IPS-18c (cell line): ENCODE measurements around the gene CLPSL1.

Experiments used
- H3K4me3 ChIP-seq: 2 replicates; pipeline ENCODE4 v1.7.0; 2013; ENCODE audit warnings: low read depth, mild to moderate bottlenecking, low read length, moderate library complexity; ENCODE audit not compliant: insufficient read depth
- H3K9me3 ChIP-seq: one replicate; pipeline ENCODE4 v1.6.1; 2013; ENCODE audit warnings: mild to moderate bottlenecking, low read length, moderate library complexity; ENCODE audit not compliant: control insufficient read depth, insufficient read depth

CLPSL1 gene

DNA sequence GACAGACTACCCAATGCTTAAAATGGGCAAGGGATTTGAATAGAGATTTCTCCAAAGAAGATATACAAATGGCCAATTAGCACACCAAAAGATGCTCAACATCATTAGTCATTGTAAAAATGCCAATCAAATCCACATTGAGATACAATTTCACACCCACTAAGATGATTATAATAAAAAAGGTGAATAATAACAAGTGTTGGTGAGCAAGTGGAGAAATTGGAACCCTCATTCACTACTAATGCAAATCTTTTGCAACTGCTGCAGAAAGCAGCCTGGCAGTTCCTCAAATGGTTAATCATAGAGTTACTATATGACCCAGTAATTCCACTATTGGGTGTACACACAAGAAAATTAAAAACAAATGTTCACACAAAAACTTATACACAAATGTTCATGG lies 36.7 kb downstream of the CLPSL1 start:
- Histone ChIP-seq H3K9me3 (peaks cover 2% of the 10 kb centered on the region), H3K4me3 (no peak overlapping the region)

GRCh38 chr6:35823601-35824000 lies 42.8 kb downstream of the CLPSL1 start:
- peaks cover 2% of the 10 kb centered on the region for H3K9me3 ChIP-seq
- H3K4me3 ChIP-seq: no peak overlapping the region

DNA sequence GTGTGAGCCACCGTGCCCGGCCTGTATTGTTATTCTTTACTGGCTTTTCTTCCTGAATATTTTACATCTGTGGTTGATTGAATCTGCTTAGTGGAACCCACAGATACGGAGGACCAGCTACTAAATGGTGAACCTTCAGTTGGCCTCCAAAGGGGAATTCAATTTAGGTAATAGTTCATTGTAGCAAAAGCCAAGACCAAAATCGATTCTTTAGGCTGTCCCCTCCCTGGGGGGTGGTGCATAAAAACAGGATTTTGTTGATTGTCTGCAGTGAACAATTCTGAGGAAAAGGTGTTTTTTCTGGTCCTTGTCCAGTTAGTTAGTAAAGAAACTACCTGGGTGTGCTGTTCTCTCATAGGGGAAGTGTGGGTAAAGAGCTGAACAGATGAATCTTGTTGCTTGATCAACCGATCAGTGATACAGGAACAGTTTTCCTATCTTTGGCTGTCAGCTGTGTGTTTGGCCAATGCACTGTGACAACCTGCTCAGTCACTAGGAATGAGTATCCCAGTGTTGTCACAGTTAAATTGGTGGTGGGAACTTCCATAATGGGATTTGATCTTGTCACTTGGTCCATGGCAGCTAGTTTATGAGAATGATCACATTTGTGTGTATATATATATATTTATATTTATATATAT lies 43.9 kb downstream of the CLPSL1 start:
- H3K4me3 ChIP-seq: no peak overlapping the region
- peaks cover 2% of the 10 kb centered on the region for H3K9me3 ChIP-seq

DNA sequence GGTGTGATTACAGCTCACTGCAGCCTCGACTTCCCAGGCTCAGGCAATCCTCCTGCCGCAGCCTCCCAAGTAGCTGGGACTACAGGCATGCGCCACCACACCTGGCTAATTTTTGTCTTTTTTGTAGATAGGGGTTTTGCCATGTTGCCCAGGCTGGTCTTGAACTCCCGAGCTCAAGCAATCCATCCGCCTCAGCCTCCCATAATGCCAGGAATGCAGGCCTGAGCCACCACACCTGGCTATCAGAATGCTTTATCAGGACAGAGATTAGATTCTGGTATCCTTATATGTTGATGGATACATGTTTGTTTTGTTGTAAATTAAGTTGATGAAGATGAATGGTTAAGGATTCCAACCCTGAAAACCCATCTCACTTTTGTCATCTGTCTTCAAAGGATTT lies 48.5 kb downstream of the CLPSL1 start:
- Histone ChIP-seq H3K4me3 (no peak overlapping the region), H3K9me3 (peaks cover 2% of the 10 kb centered on the region)

GRCh38 chr6:35831257-35832007 lies 50.6 kb downstream of the CLPSL1 start:
- Histone ChIP-seq H3K4me3 (no peak overlapping the region), H3K9me3 (no peaks in the 10 kb centered on the region)

DNA sequence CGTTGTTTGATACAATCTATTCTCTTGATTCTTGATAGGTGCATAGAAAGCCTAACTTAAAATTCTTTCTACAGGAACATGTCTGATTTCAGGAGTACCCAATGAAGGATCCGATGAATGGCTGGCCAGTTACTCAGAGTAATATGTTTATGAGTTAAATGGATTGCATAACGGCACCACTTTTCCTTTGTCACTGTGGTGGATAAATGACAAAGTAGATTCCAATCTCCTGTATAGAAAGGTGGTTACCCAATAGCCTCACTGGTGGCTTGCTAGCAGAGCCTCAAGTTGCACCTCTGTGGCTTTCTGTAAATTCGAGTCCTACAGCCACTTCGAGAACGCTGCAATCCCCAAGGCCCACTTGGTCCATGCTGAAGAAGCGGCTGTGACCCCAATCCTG lies 52.7 kb downstream of the CLPSL1 start:
- no peaks in the 10 kb centered on the region for H3K9me3 ChIP-seq
- H3K4me3 ChIP-seq: no peak overlapping the region
